ENCODE results near the gene SAMD4B. TPM values are rescaled to one million over a fixed set of nuclear protein-coding genes. Genes with fewer than 3 reads are reported as not detected.

SAMD4B gene
- total RNA-seq, 4 donors from 2014 or later: 60.7 to 102 (median 77.1) TPM

DNA sequence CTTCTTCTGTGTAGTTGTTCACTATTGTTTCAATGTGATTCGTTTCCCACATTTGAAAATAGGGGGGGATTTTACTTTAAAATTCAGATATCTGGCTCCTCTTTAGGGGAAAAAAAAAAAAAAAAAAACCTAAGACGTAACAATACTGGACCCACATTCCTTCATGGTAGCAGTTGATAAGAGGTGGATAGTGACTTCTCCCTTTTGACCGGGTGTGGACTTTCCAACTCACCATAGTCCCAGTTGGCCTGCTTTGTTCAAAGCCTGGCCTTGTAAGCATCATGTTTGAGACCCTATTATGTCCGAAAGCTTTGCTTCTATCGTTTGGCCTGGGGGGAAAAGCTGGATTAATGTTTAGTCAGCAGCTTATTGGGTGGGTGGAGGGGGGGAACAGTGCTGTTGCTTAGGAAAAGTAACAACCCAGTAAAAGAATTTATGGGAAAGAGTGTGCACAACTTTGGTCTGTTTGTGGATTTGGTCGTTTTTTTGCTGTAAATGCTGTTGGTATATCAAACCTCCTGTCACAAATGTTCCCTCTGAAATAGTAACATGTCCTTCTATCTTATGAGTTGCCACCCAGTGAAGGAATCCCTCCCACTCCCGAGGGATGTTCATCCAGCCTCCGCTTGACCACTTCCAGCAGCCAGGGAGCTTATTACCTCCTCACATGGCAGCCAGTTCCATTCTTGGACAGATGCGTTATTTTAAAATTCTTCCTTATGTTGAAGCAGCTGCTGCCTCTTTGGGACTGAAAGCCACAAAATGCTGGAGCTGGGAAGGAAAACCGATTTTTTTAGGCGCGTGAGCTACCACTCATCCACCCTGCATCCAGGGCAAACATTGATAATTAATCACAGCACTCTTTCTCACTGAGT lies 10.4 kb downstream of the SAMD4B start:
- DNase-seq: no peak
- Histone ChIP-seq H3K27ac (peak overlapping the region in 1 of 4 donors; percentile 44), H3K4me1 (peaks cover 0 to 9% (median 3%) of the 10 kb centered on the region in 4 donors), H3K36me3 (peaks cover 0 to 37% (median 20%) of the 10 kb centered on the region in 4 donors), H3K4me3 (no peak overlapping the region), H3K27me3 (no peaks in the 10 kb centered on the region), H3K9me3 (no peaks in the 10 kb centered on the region)
- no peak for TF ChIP-seq POLR2A (IDR thresholded peaks at IDR 0.05)
- TF ChIP-seq POLR2AphosphoS5 (IDR thresholded peaks at IDR 0.05): no peak
- TF ChIP-seq, protein P1, sequence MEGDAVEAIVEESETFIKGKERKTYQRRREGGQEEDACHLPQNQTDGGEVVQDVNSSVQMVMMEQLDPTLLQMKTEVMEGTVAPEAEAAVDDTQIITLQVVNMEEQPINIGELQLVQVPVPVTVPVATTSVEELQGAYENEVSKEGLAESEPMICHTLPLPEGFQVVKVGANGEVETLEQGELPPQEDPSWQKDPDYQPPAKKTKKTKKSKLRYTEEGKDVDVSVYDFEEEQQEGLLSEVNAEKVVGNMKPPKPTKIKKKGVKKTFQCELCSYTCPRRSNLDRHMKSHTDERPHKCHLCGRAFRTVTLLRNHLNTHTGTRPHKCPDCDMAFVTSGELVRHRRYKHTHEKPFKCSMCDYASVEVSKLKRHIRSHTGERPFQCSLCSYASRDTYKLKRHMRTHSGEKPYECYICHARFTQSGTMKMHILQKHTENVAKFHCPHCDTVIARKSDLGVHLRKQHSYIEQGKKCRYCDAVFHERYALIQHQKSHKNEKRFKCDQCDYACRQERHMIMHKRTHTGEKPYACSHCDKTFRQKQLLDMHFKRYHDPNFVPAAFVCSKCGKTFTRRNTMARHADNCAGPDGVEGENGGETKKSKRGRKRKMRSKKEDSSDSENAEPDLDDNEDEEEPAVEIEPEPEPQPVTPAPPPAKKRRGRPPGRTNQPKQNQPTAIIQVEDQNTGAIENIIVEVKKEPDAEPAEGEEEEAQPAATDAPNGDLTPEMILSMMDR (IDR thresholded peaks at IDR 0.05): no peak
- TF ChIP-seq EP300 (IDR thresholded peaks at IDR 0.05; ENCODE audit: low read depth): no peak
- 77 to 82% methylated on average over 11 to 12 of the region's 12 CpGs for whole genome bisulfite sequencing, 2 donors (ENCODE audit: low coverage in 1 of 2)
- intact Hi-C loops (cut with DNase I; ENCODE audit: low total_unique reads): no loop called here
- in situ Hi-C loops (cut with MboI; ENCODE audit: low pct_ligation_motif_present in 1 of 4, low pct_unique_long_range_greater_than_20kb in 1 of 4, low sequenced_read_pairs in 3 of 4): no loop called here

DNA sequence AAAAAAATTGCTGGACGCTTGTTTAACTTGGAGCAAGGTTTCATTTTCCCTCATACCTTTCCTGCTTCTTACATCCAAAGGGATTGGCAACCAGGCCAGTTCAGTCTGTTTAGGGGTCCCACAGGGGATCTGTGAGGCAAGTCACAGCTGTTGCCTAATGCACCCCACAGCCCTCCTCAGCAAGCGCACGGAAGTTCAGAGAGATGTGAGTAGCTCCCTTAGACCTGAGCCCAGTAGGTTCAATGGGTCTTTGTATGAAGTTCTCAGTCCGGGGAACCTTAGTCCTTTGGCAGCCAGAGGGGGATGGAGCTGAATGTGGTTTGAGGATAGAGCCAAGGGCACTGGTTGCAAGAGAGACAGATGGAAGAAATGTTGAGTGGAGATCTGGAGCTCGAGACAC lies 13.0 kb downstream of the SAMD4B start:
- DNase-seq: no peak
- TF ChIP-seq EP300 (IDR thresholded peaks at IDR 0.05; ENCODE audit: low read depth): no peak
- TF ChIP-seq POLR2A (IDR thresholded peaks at IDR 0.05): no peak
- no peak for TF ChIP-seq POLR2AphosphoS5 (IDR thresholded peaks at IDR 0.05)
- TF ChIP-seq, protein P1 (IDR thresholded peaks at IDR 0.05): no peak
- H3K4me1 ChIP-seq: peaks cover 0 to 9% (median 3%) of the 10 kb centered on the region in 4 donors
- H3K9me3 ChIP-seq: no peaks in the 10 kb centered on the region
- in situ Hi-C loops (cut with MboI; ENCODE audit: low pct_ligation_motif_present in 1 of 4, low pct_unique_long_range_greater_than_20kb in 1 of 4, low sequenced_read_pairs in 3 of 4): no loop called here
- WGBS, 2 donors (ENCODE audit: low coverage in 1 of 2): 95 to 100% methylated on average over 2 to 5 of the region's 5 CpGs
- intact Hi-C loops (cut with DNase I; ENCODE audit: low total_unique reads): no loop called here
- H3K4me3 ChIP-seq: no peak overlapping the region
- no peaks in the 10 kb centered on the region for H3K27me3 ChIP-seq
- H3K36me3 ChIP-seq: peaks cover 0 to 50% (median 20%) of the 10 kb centered on the region in 4 donors
- H3K27ac ChIP-seq: no peak overlapping the region

DNA sequence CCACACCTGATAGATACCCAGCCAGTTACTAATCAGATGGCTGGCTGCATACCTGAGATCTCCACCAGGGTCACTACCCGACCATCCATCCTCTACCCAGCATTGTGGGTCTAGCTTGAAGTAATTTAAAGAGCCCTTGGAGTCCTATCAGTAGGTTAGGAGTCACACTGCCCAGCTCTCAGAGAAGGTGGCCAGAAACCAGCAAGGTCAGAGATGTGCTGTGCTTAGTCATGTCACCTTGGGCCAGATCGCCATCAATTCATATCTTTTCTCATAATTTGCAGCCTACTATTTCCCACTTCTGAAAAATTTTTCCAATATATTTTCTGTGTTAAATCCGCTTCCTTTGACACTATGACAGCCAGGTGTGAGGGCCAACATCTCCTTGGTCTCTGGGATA lies 13.9 kb downstream of the SAMD4B start:
- H3K27ac ChIP-seq: no peak overlapping the region
- intact Hi-C loops (cut with DNase I; ENCODE audit: low total_unique reads): no loop called here

DNA sequence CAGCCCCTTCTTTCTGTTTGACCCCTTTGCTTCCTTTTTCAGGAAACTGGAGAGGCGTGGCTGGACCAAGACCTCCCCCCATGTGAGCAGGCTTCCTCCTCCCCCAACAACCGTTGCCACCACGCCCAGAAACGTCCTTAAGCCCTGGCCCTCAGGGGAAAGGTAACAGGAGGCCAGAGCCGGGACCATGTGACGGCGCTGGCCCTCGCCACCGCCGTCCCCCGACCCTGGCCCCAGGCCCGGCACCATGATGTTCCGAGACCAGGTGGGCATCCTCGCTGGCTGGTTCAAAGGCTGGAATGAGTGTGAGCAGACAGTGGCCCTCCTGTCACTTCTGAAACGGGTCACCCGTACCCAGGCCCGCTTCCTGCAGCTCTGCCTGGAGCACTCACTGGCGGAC lies 14.4 kb downstream of the SAMD4B start:
- in situ Hi-C loops (cut with MboI; ENCODE audit: low pct_ligation_motif_present in 1 of 4, low pct_unique_long_range_greater_than_20kb in 1 of 4, low sequenced_read_pairs in 3 of 4): no loop called here
- H3K36me3 ChIP-seq: peaks cover 0 to 56% (median 23%) of the 10 kb centered on the region in 4 donors
- WGBS, 2 donors (ENCODE audit: low coverage in 1 of 2): 40 to 85% methylated on average over 1 to 18 of the region's 18 CpGs

More for the DNA sequence above, 13.9 kb downstream of the SAMD4B start:
- Histone ChIP-seq H3K9me3 (no peaks in the 10 kb centered on the region), H3K36me3 (peaks cover 0 to 56% (median 23%) of the 10 kb centered on the region in 4 donors), H3K4me3 (no peak overlapping the region), H3K4me1 (peaks cover 0 to 6% (median 2%) of the 10 kb centered on the region in 4 donors), H3K27me3 (no peaks in the 10 kb centered on the region)
- no peak for DNase-seq
- TF ChIP-seq EP300 (IDR thresholded peaks at IDR 0.05; ENCODE audit: low read depth) (no peak), POLR2AphosphoS5 (IDR thresholded peaks at IDR 0.05) (no peak), POLR2A (IDR thresholded peaks at IDR 0.05) (no peak)
- TF ChIP-seq, protein P1 (IDR thresholded peaks at IDR 0.05): no peak
- in situ Hi-C loops (cut with MboI; ENCODE audit: low pct_ligation_motif_present in 1 of 4, low pct_unique_long_range_greater_than_20kb in 1 of 4, low sequenced_read_pairs in 3 of 4): no loop called here
- 81 to 100% methylated on average over 2 to 3 of the region's 3 CpGs for WGBS, 2 donors (ENCODE audit: low coverage in 1 of 2)

More for the DNA sequence above, 14.4 kb downstream of the SAMD4B start:
- no peak for TF ChIP-seq POLR2A (IDR thresholded peaks at IDR 0.05)
- no peak for DNase-seq
- peaks cover 0 to under 1% (median 0%) of the 10 kb centered on the region in 4 donors for H3K4me1 ChIP-seq
- H3K27ac ChIP-seq: no peak overlapping the region
- H3K27me3 ChIP-seq: no peaks in the 10 kb centered on the region
- no peaks in the 10 kb centered on the region for H3K9me3 ChIP-seq
- H3K4me3 ChIP-seq: no peak overlapping the region
- intact Hi-C loops (cut with DNase I; ENCODE audit: low total_unique reads): no loop called here
